HepG2 (cell line): ENCODE results near the gene THADA. TPM values are rescaled to one million over a fixed set of nuclear protein-coding genes. Genes with fewer than 3 reads are reported as not detected.

Source experiments
- ATRX ChIP-seq: sonication (generic); formaldehyde crosslinking; IDR thresholded peaks from 2 replicates; pipeline ENCODE4 v1.4.0; 2020; ENCODE audit warnings: missing genetic modification reagents, borderline replicate concordance
- BHLHE40 ChIP-seq: IDR thresholded peaks from 2 replicates; pipeline ENCODE4 v1.6.1; 2011; ENCODE audit warnings: low read length, improper control_type of control experiment
- FLYWCH1 ChIP-seq: sonication (generic); formaldehyde crosslinking; IDR thresholded peaks from 2 replicates; pipeline ENCODE4 v1.8.1; 2023; ENCODE audit warnings: mild to moderate bottlenecking, missing genetic modification reagents
- JDP2 ChIP-seq: sonication (generic); formaldehyde crosslinking; IDR thresholded peaks from 2 replicates; pipeline ENCODE4 v1.8.1; 2022; ENCODE audit warnings: missing genetic modification reagents, borderline replicate concordance
- KIAA2018 ChIP-seq: sonication (generic); formaldehyde crosslinking; IDR thresholded peaks from 2 replicates; pipeline ENCODE4 v1.5.0; 2020; ENCODE audit warnings: mild to moderate bottlenecking, missing genetic modification reagents, borderline replicate concordance
- MXI1 ChIP-seq: IDR thresholded peaks from 3 replicates; pipeline ENCODE4 v1.6.1; 2012; ENCODE audit warnings: low read depth, low read length, inconsistent platforms, borderline replicate concordance
- POGZ ChIP-seq: sonication (generic); formaldehyde crosslinking; IDR thresholded peaks from 2 replicates; pipeline ENCODE4 v1.4.0; 2020; ENCODE audit warnings: mild to moderate bottlenecking, missing genetic modification reagents
- REPIN1 ChIP-seq: sonication (generic); formaldehyde crosslinking; IDR thresholded peaks from 2 replicates; pipeline ENCODE4 v1.8.0; 2022; ENCODE audit warnings: missing genetic modification reagents, low read depth, mild to moderate bottlenecking, borderline replicate concordance
- RFXAP ChIP-seq: sonication (generic); formaldehyde crosslinking; IDR thresholded peaks from 2 replicates; pipeline ENCODE4 v1.4.0; 2020; ENCODE audit warnings: missing genetic modification reagents, borderline replicate concordance
- RXRB ChIP-seq: IDR thresholded peaks from 2 replicates; pipeline ENCODE4 v1.6.1; 2016; ENCODE audit warnings: borderline replicate concordance, missing genetic modification reagents, missing compliant biosample characterization
- ZFP90 ChIP-seq: sonication (generic); formaldehyde crosslinking; IDR thresholded peaks from 2 replicates; pipeline ENCODE4 v1.8.0; 2022; ENCODE audit warnings: missing genetic modification reagents, mild to moderate bottlenecking, inconsistent platforms, borderline replicate concordance
- ZNF101 ChIP-seq: sonication (generic); formaldehyde crosslinking; IDR thresholded peaks from 2 replicates; pipeline ENCODE4 v1.4.0; 2020; ENCODE audit warnings: mild to moderate bottlenecking, low read depth, missing genetic modification reagents, borderline replicate concordance
- ZNF329 ChIP-seq: sonication (generic); formaldehyde crosslinking; IDR thresholded peaks from 2 replicates; pipeline ENCODE4 v1.9.0; 2021; ENCODE audit warnings: low read depth, mild to moderate bottlenecking, missing genetic modification reagents
- ZNF546 ChIP-seq: sonication (generic); formaldehyde crosslinking; conservative IDR thresholded peaks from 2 replicates; pipeline ENCODE4 v1.8.1; 2023; ENCODE audit warnings: mild to moderate bottlenecking, missing genetic modification reagents
- ZNF564 ChIP-seq: sonication (generic); formaldehyde crosslinking; IDR thresholded peaks from 2 replicates; pipeline ENCODE4 v1.8.1; 2023; ENCODE audit warnings: mild to moderate bottlenecking, missing genetic modification reagents
- ZNF691 ChIP-seq: sonication (generic); formaldehyde crosslinking; IDR thresholded peaks from 2 replicates; pipeline ENCODE4 v1.4.0; 2020; ENCODE audit warnings: missing genetic modification reagents, low read depth, mild to moderate bottlenecking, borderline replicate concordance
- ZNF75D ChIP-seq: sonication (generic); formaldehyde crosslinking; IDR thresholded peaks from 2 replicates; pipeline ENCODE4 v1.8.1; 2023; ENCODE audit warnings: missing genetic modification reagents, mild to moderate bottlenecking, borderline replicate concordance
- ZNF841 ChIP-seq: sonication (generic); formaldehyde crosslinking; IDR thresholded peaks from 2 replicates; pipeline ENCODE4 v1.8.1; 2023; ENCODE audit warnings: missing genetic modification reagents, borderline replicate concordance
- ZSCAN20 ChIP-seq: sonication (generic); formaldehyde crosslinking; IDR thresholded peaks from 2 replicates; pipeline ENCODE4 v1.4.0; 2020; ENCODE audit warnings: missing genetic modification reagents, mild to moderate bottlenecking, borderline replicate concordance
- ZZZ3 ChIP-seq: sonication (generic); formaldehyde crosslinking; IDR thresholded peaks from 2 replicates; pipeline ENCODE4 v1.4.0; 2020; ENCODE audit warnings: missing genetic modification reagents, mild to moderate bottlenecking, borderline replicate concordance
- polyA plus RNA-seq, 8 experiments: library from polyadenylated mRNA; depleted of rRNA in 3 of 8; stranded (reverse) in 7 of 8; unstranded in 1 of 8; fragments of >200 nt; fragmentation: Illumina TruSeq in 4 of 8; extraction: Trizol in 4 of 8; gene quantifications; 2 replicates each; pipeline versions ENCODE4 v1.2.1 to v1.2.3, GENCODE V29; 2011 to 2016; ENCODE audit warnings: low read depth in 4 of 8, missing spikeins in 1 of 8, mixed read lengths in 1 of 8; ENCODE audit not compliant: insufficient read depth in 1 of 8
- total RNA-seq, 5 experiments: library from RNA; depleted of rRNA; stranded (reverse); fragments of >200 nt; fragmentation: Illumina TruSeq; extraction: Trizol; gene quantifications; 2 replicates each; pipeline ENCODE4 v1.2.3, GENCODE V29; 2016; ENCODE audit warnings: low read depth in 1 of 5

Gene THADA
- total and polyA plus RNA-seq, 2 of the 13 experiments (the other 11 are each of a cell fraction or from before 2014, with no cell fraction given): 12.7 to 21.7 TPM

- peak; percentile 72; the same call in 1 of the 2 replicates for TF ChIP-seq REPIN1 (CRISPR knock-in tag)
- peak; percentile 51 for TF ChIP-seq BHLHE40
- no peak for TF ChIP-seq ATRX (CRISPR knock-in tag)
- TF ChIP-seq POGZ (CRISPR knock-in tag): peak; percentile 93; the same call in 1 of the 2 replicates
- no peak for TF ChIP-seq KIAA2018 (CRISPR knock-in tag)
- 0 out of 2 replicates have a peak, but pooled peaks have one; percentile 63 for TF ChIP-seq ZSCAN20
- no peak for TF ChIP-seq FLYWCH1 (CRISPR knock-in tag)
- TF ChIP-seq ZNF691 (CRISPR knock-in tag): peak; percentile 97
- TF ChIP-seq MXI1: peak; percentile 52; the same call in 1 of the 3 replicates
- peak; percentile 82; the same call in 1 of the 2 replicates for TF ChIP-seq ZNF329 (CRISPR knock-in tag)
- TF ChIP-seq JDP2 (CRISPR knock-in tag): no peak
- 0 out of 2 replicates have a peak, but pooled peaks have one; percentile 39 for TF ChIP-seq ZNF101 (CRISPR knock-in tag)
- peak; percentile 87; the same call in 1 of the 2 replicates for TF ChIP-seq ZNF546
- TF ChIP-seq RFXAP (CRISPR knock-in tag): peak; percentile 68; the same call in 1 of the 2 replicates
- peak; percentile 89 for TF ChIP-seq ZNF564 (CRISPR knock-in tag)
- no peak for TF ChIP-seq ZNF75D
- TF ChIP-seq ZZZ3 (CRISPR knock-in tag): peak; percentile 63
- TF ChIP-seq RXRB (CRISPR knock-in tag): peak; percentile 93
- TF ChIP-seq ZFP90 (CRISPR knock-in tag): peak; percentile 96
- TF ChIP-seq ZNF841 (CRISPR knock-in tag): no peak
These were observed 385.2 kb downstream of the THADA start (continued) for GRCh38 chr2:43210467-43211303.
